GM23248 (cell line): ENCODE results near the gene CBFA2T2. TPM values are rescaled to one million over a fixed set of nuclear protein-coding genes. Genes with fewer than 3 reads are reported as not detected.
"Not testable (repeated sequence)": the region's sequence is repeated elsewhere in the genome, so short reads cannot be mapped to it uniquely, and the experiment has no call there.

Experiments
- DNase-seq: peaks from one replicate; pipeline ENCODE4 v3.0.0-alpha.2; 2015
- H2AFZ ChIP-seq: fragments of 200-600 bp; sonication (generic); 2 replicates; pipeline ENCODE4 v1.6.1; 2016; ENCODE audit warnings: antibody characterized with exemption
- H3F3A ChIP-seq: fragments of 200-600 bp; sonication (generic); 2 replicates; pipeline ENCODE4 v1.6.1; 2016; ENCODE audit warnings: mild to moderate bottlenecking, antibody characterized with exemption, mixed run types; ENCODE audit not compliant: insufficient read depth
- H3K27ac ChIP-seq: fragments of 200-600 bp; sonication (generic); 2 replicates; pipeline ENCODE4 v1.5.1; 2016; ENCODE audit warnings: mild to moderate bottlenecking
- H3K27me3 ChIP-seq: fragments of 200-600 bp; sonication (generic); replicated peaks from 2 replicates; pipeline ENCODE4 v1.6.1; 2016; ENCODE audit warnings: mild to moderate bottlenecking; ENCODE audit not compliant: insufficient read depth
- H3K36me3 ChIP-seq: fragments of 200-600 bp; sonication (generic); 2 replicates; pipeline ENCODE4 v1.6.1; 2016; ENCODE audit warnings: low read depth, mild to moderate bottlenecking
- H3K4me1 ChIP-seq: fragments of 200-600 bp; sonication (generic); 2 replicates; pipeline ENCODE4 v1.6.1; 2016; ENCODE audit warnings: mild to moderate bottlenecking; ENCODE audit not compliant: insufficient read depth
- H3K4me2 ChIP-seq: fragments of 200-600 bp; sonication (generic); one replicate; pipeline ENCODE4 v1.6.1; 2016; ENCODE audit warnings: mild to moderate bottlenecking; ENCODE audit not compliant: unreplicated experiment
- H3K4me3 ChIP-seq: fragments of 200-600 bp; sonication (generic); 2 replicates; pipeline ENCODE4 v1.5.1; 2016; ENCODE audit warnings: mild to moderate bottlenecking
- H3K79me2 ChIP-seq: fragments of 200-600 bp; sonication (generic); 2 replicates; pipeline ENCODE4 v1.6.1; 2016; ENCODE audit warnings: mild to moderate bottlenecking; ENCODE audit not compliant: insufficient read depth
- H3K9ac ChIP-seq: fragments of 200-600 bp; sonication (generic); 2 replicates; pipeline ENCODE4 v1.6.1; 2016; ENCODE audit warnings: mild to moderate bottlenecking
- H3K9me2 ChIP-seq: fragments of 200-600 bp; sonication (generic); 2 replicates; pipeline ENCODE4 v1.6.1; 2016; ENCODE audit warnings: mixed run types, mild to moderate bottlenecking, moderate library complexity; ENCODE audit not compliant: insufficient read depth
- H3K9me3 ChIP-seq: fragments of 200-600 bp; sonication (generic); one replicate; pipeline ENCODE4 v1.6.1; 2017; ENCODE audit warnings: low read depth
- H4K20me1 ChIP-seq: fragments of 200-600 bp; sonication (generic); 2 replicates; pipeline ENCODE4 v1.6.0; 2016; ENCODE audit not compliant: insufficient read depth
- EZH2 ChIP-seq: fragments of 200-600 bp; sonication (generic); IDR thresholded peaks from 2 replicates; pipeline ENCODE4 v1.6.1; 2018; ENCODE audit warnings: antibody characterized with exemption, mild to moderate bottlenecking; ENCODE audit not compliant: insufficient read depth, poor library complexity, severe bottlenecking
- EZH2phosphoT487 ChIP-seq: fragments of 200-600 bp; sonication (generic); IDR thresholded peaks from 2 replicates; pipeline ENCODE4 v1.6.1; 2018; ENCODE audit warnings: antibody characterized with exemption, moderate library complexity, mild to moderate bottlenecking, low read depth; ENCODE audit not compliant: insufficient read depth
- WGBS, 2 experiments: methylation state at CpG; one replicate each; pipeline ENCODE4 v1.1.6; 2015 to 2017; ENCODE audit warnings: low lambda C conversion rate in 2 of 2, low coverage in 1 of 2; ENCODE audit errors: missing lambda C conversion rate in 2 of 2; 5-methylcytosine and 5-hydroxymethylcytosine counted together
- in situ Hi-C: fragments of 300-500 bp; cut with MboI; formaldehyde crosslinking; loops from 2 replicates; pipeline ENCODE4 v1.15.0; 2020
- polyA plus RNA-seq: library from polyadenylated mRNA; unstranded; fragments of >200 nt; fragmentation: Nextera tagmentation; extraction: Ambion mirVana; gene quantifications from 2 replicates; pipeline ENCODE4 v1.2.1, GENCODE V29; 2016
- total RNA-seq: library from RNA; depleted of rRNA; stranded (reverse); fragments of >200 nt; shearing (Covaris generic); gene quantifications from 2 replicates; pipeline ENCODE4 v1.2.3, GENCODE V29; 2014

The CBFA2T2 gene
- total and polyA plus RNA-seq, 2 experiments from 2014 or later, result 5.3 to 8.7 TPM

DNA sequence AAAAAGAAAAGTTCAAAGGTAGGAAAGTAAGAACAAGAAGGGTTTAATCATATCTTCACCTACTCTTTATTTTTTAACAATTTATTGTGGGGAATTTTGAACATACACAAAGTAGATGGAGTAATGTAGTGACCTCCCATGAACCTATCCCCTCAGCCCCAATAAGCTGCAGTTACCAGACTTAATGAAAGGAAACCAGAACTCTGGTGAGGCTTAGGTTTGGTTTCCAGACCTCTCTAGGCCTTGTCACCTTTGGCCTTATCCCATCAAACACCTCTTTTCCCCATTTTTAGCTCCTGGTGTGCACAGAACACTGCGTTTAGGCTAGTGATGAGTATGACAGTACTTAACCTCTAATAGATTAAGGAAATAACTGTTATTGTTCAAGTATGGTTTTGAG lies 42.0 kb downstream of the CBFA2T2 start:
- H4K20me1 ChIP-seq, result no peaks in the 10 kb centered on the region
- no peak for DNase-seq

DNA sequence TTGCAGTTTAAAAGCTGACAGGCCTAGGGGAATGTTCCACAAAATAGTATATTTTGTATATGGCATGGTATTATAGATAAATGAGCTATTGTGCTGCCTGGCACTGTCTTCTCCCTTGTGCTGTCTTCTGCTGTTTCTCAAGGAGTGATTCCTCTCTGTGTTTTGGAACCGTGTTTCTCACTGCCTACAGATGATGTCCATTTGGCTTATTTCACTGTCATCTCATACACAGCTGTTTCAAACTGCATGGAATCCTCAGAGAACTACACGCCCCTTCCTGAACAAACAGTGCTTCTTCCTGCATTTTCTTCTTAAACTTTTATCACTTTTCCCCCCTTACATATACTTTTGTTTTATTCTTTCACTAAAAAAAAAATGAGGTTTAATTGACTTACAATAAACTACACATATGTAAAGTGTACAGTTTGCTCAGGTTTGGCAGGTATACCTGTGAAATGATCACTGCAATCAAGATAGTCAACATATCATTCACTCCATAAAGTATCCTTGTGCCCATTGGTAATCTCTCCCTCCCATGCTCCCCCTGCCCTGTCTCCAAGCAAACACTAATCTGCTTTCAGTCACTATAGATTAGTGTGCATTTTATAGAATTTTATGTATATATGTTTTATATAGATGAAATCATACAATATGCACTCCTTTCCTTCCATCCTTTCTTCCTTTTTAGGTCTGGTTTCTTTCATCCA lies 43.0 kb downstream of the CBFA2T2 start:
- in situ Hi-C loops, result no loop called here

More for the DNA sequence above, 42.0 kb downstream of the CBFA2T2 start:
- H3K36me3 ChIP-seq, result no peaks in the 10 kb centered on the region
- H2AFZ ChIP-seq, result no peak overlapping the region
- no peaks in the 10 kb centered on the region for H3K27me3 ChIP-seq
- peak overlapping the region; percentile 70 for H3K4me2 ChIP-seq
- WGBS, 2 experiments, result 17 to 23% methylated on average over 1 of the region's 1 CpG
- H3K27ac ChIP-seq, result peak overlapping the region; percentile 34
- no peak overlapping the region for H3K4me3 ChIP-seq
- peaks cover 15% of the 10 kb centered on the region; the same call in 1 of the 2 replicates for H3F3A ChIP-seq
- H3K4me1 ChIP-seq, result peaks cover 22% of the 10 kb centered on the region
- 0 out of 2 replicates have a peak overlapping the region, but pooled peaks have one; percentile 32 for H3K9ac ChIP-seq
- in situ Hi-C loops, result no loop called here
- no peaks in the 10 kb centered on the region for H3K9me2 ChIP-seq
- H3K9me3 ChIP-seq, result no peaks in the 10 kb centered on the region
- peaks cover 49% of the 10 kb centered on the region for H3K79me2 ChIP-seq
- TF ChIP-seq EZH2, result no peak
- TF ChIP-seq EZH2phosphoT487, result no peak

GRCh38 chr20:33535717-33536116 lies 45.8 kb downstream of the CBFA2T2 start:
- in situ Hi-C loops, H3K4me2 ChIP-seq, H3K4me3 ChIP-seq, H2AFZ ChIP-seq, H3K9me2 ChIP-seq, H3K9me3 ChIP-seq, H3K27ac ChIP-seq, H4K20me1 ChIP-seq, H3K9ac ChIP-seq, DNase-seq, H3K27me3 ChIP-seq, H3K36me3 ChIP-seq: not testable (repeated sequence)
- Histone ChIP-seq H3K79me2 (peaks cover 56% of the 10 kb centered on the region), H3K4me1 (peaks cover 35% of the 10 kb centered on the region), H3F3A (peaks cover 15% of the 10 kb centered on the region; the same call in 1 of the 2 replicates)
- WGBS, 2 experiments, result 75 to 96% methylated on average over 3 to 6 of the region's 8 CpGs

More for the DNA sequence above, 43.0 kb downstream of the CBFA2T2 start:
- DNase-seq, result peak; percentile 17
- Histone ChIP-seq H3K27me3 (no peaks in the 10 kb centered on the region), H3K4me3 (no peak overlapping the region), H3K4me1 (peaks cover 22% of the 10 kb centered on the region), H2AFZ (no peak overlapping the region), H3K27ac (no peak overlapping the region), H4K20me1 (no peaks in the 10 kb centered on the region), H3K79me2 (peaks cover 50% of the 10 kb centered on the region), H3K4me2 (no peak overlapping the region), H3K9me2 (no peaks in the 10 kb centered on the region), H3K9me3 (no peaks in the 10 kb centered on the region), H3K9ac (no peak overlapping the region), H3K36me3 (no peaks in the 10 kb centered on the region), H3F3A (peaks cover 15% of the 10 kb centered on the region; the same call in 1 of the 2 replicates)
- 43 to 54% methylated on average over 2 of the region's 2 CpGs for WGBS, 2 experiments
- TF ChIP-seq EZH2, result no peak
- TF ChIP-seq EZH2phosphoT487, result no peak

- Histone ChIP-seq H3K27ac (no peak overlapping the region), H3K27me3 (no peaks in the 10 kb centered on the region), H3K9me2 (no peaks in the 10 kb centered on the region), H3K9me3 (no peaks in the 10 kb centered on the region), H3K9ac (no peak overlapping the region), H4K20me1 (no peaks in the 10 kb centered on the region), H3K79me2 (peaks cover 63% of the 10 kb centered on the region), H3F3A (no peaks in the 10 kb centered on the region), H3K4me2 (no peak overlapping the region), H2AFZ (no peak overlapping the region), H3K36me3 (no peaks in the 10 kb centered on the region), H3K4me3 (no peak overlapping the region), H3K4me1 (peaks cover 18% of the 10 kb centered on the region)
- no peak for DNase-seq
- TF ChIP-seq EZH2phosphoT487, result no peak
- no peak for TF ChIP-seq EZH2
- WGBS, 2 experiments, result 59 to 74% methylated on average over 2 of the region's 2 CpGs
- in situ Hi-C loops, result no loop called here
Measured at GRCh38 chr20:33537608-33538007, 47.7 kb downstream of the CBFA2T2 start.
